ENCODE data around the gene HMCN2. TPM values are rescaled to one million over a fixed set of nuclear protein-coding genes. Genes with fewer than 3 reads are reported as not detected.
A peak's percentile ranks its signal among the peaks of the same experiment; 100 is the strongest.

HMCN2 gene
- total RNA-seq, 4 donors from 2014 or later: 1.8 to 46.7 (median 24.4) TPM

GRCh38 chr9:130283539-130284248 is 18.1 kb downstream of the HMCN2 start:
- Histone ChIP-seq H3K27ac (peak overlapping the region; percentile 66 to 91), H3K4me3 (no peak overlapping the region), H3K4me1 (peaks cover 0 to 7% of the 10 kb centered on the region in 2 donors), H3K9me3 (no peaks in the 10 kb centered on the region), H3K36me3 (no peaks in the 10 kb centered on the region), H3K27me3 (no peaks in the 10 kb centered on the region)
- intact Hi-C loops (cut with DNase I; ENCODE audit: low total_unique reads): no loop called here
- peak in 1 of 2 donors; percentile 65 for DNase-seq
- no peak for TF ChIP-seq POLR2A (IDR thresholded peaks at IDR 0.05)
- TF ChIP-seq CTCF (IDR thresholded peaks at IDR 0.05): no peak

- Histone ChIP-seq H3K27me3 (no peaks in the 10 kb centered on the region), H3K9me3 (no peaks in the 10 kb centered on the region), H3K36me3 (no peaks in the 10 kb centered on the region), H3K4me1 (peaks cover 4 to 7% of the 10 kb centered on the region in 2 donors), H3K27ac (peak overlapping the region; percentile 66 to 91), H3K4me3 (no peak overlapping the region)
- intact Hi-C loops (cut with DNase I; ENCODE audit: low total_unique reads): no loop called here
- TF ChIP-seq POLR2A (IDR thresholded peaks at IDR 0.05): no peak
- TF ChIP-seq CTCF (IDR thresholded peaks at IDR 0.05): no peak
- DNase-seq: no peak
These were observed 18.7 kb downstream of the HMCN2 start for GRCh38 chr9:130284249-130284625.

- H3K27me3 ChIP-seq: no peaks in the 10 kb centered on the region
- DNase-seq: no peak
- intact Hi-C loops (cut with DNase I; ENCODE audit: low total_unique reads): no loop called here
- TF ChIP-seq POLR2A (IDR thresholded peaks at IDR 0.05): no peak
- TF ChIP-seq CTCF (IDR thresholded peaks at IDR 0.05): no peak
- no peak overlapping the region for H3K4me3 ChIP-seq
- no peaks in the 10 kb centered on the region for H3K36me3 ChIP-seq
- peaks cover 7% of the 10 kb centered on the region in 2 donors for H3K4me1 ChIP-seq
- H3K27ac ChIP-seq: peak overlapping the region; percentile 66 to 91
- no peaks in the 10 kb centered on the region for H3K9me3 ChIP-seq
These were observed 19.1 kb downstream of the HMCN2 start for GRCh38 chr9:130284690-130285089.

GRCh38 chr9:130285271-130285670 is 19.7 kb downstream of the HMCN2 start:
- Histone ChIP-seq H3K4me1 (peaks cover 7% of the 10 kb centered on the region in 2 donors), H3K27me3 (no peaks in the 10 kb centered on the region), H3K4me3 (no peak overlapping the region), H3K27ac (peak overlapping the region in 1 of 2 donors; percentile 91), H3K9me3 (no peaks in the 10 kb centered on the region), H3K36me3 (no peaks in the 10 kb centered on the region)
- DNase-seq: no peak
- TF ChIP-seq CTCF (IDR thresholded peaks at IDR 0.05) (no peak), POLR2A (IDR thresholded peaks at IDR 0.05) (no peak)
- intact Hi-C loops (cut with DNase I; ENCODE audit: low total_unique reads): no loop called here

- no peaks in the 10 kb centered on the region for H3K9me3 ChIP-seq
- H3K4me1 ChIP-seq: peaks cover 7% of the 10 kb centered on the region in 2 donors
- no peak for TF ChIP-seq CTCF (IDR thresholded peaks at IDR 0.05)
- no peak for TF ChIP-seq POLR2A (IDR thresholded peaks at IDR 0.05)
- no peaks in the 10 kb centered on the region for H3K27me3 ChIP-seq
- H3K4me3 ChIP-seq: no peak overlapping the region
- H3K27ac ChIP-seq: peak overlapping the region in 1 of 2 donors; percentile 91
- no peak for DNase-seq
- intact Hi-C loops (cut with DNase I; ENCODE audit: low total_unique reads): no loop called here
- no peaks in the 10 kb centered on the region for H3K36me3 ChIP-seq
These were observed 20.7 kb downstream of the HMCN2 start for GRCh38 chr9:130286072-130286770.

All from uterus (tissue), 4 donors.